Progenitor cell of endocrine pancreas (in vitro differentiated cells): ENCODE results near the gene PCCA. TPM values are rescaled to one million over a fixed set of nuclear protein-coding genes. Genes with fewer than 3 reads are reported as not detected.
A peak's percentile ranks its signal among the peaks of the same experiment; 100 is the strongest.

Source experiments
- DNase-seq: peaks from one replicate; pipeline ENCODE4 v3.0.0; 2021; ENCODE audit warnings: low spot score; ENCODE audit not compliant: unreplicated experiment
- H3K27ac Mint-ChIP-seq: 2 replicates; pipeline ENCODE4 v1.8.0; 2021; ENCODE audit warnings: mild to moderate bottlenecking, moderate library complexity, mixed read lengths
- H3K27me3 Mint-ChIP-seq: 2 replicates; pipeline ENCODE4 v1.8.0; 2021; ENCODE audit warnings: mixed read lengths
- H3K36me3 Mint-ChIP-seq: 2 replicates; pipeline ENCODE4 v1.8.0; 2022; ENCODE audit warnings: mixed read lengths; ENCODE audit not compliant: insufficient read depth
- H3K4me1 Mint-ChIP-seq: 2 replicates; pipeline ENCODE4 v1.8.0; 2021; ENCODE audit warnings: low read depth, mixed read lengths
- H3K4me3 Mint-ChIP-seq: 2 replicates; pipeline ENCODE4 v1.8.0; 2021; ENCODE audit warnings: low read depth, mild to moderate bottlenecking, moderate library complexity, mixed read lengths
- H3K9me3 Mint-ChIP-seq: 2 replicates; pipeline ENCODE4 v1.8.0; 2021; ENCODE audit warnings: low read depth, mixed read lengths
- CTCF ChIP-seq: fragments of 200-600 bp; sonication (generic); IDR thresholded peaks from one replicate; pipeline ENCODE4 v1.5.0; 2021; ENCODE audit warnings: antibody characterized with exemption, mild to moderate bottlenecking; ENCODE audit not compliant: unreplicated experiment
- total RNA-seq: library from RNA; stranded (reverse); gene quantifications from 2 replicates; pipeline ENCODE4 v1.2.1, GENCODE V29; 2021

Gene PCCA
- total RNA-seq, 1 donor from 2014 or later: 48.1 TPM

GRCh38 chr13:100534147-100534843 lies 445.4 kb downstream of the PCCA start:
- TF ChIP-seq CTCF: no peak
- peaks cover 4% of the 10 kb centered on the region for H3K4me1 Mint-ChIP-seq
- peak overlapping the region; percentile 63 for H3K27ac Mint-ChIP-seq
- H3K36me3 Mint-ChIP-seq: peaks cover 22% of the 10 kb centered on the region
- no peak for DNase-seq
- peaks cover 6% of the 10 kb centered on the region for H3K9me3 Mint-ChIP-seq
- H3K4me3 Mint-ChIP-seq: no peak overlapping the region
- H3K27me3 Mint-ChIP-seq: no peaks in the 10 kb centered on the region

DNA sequence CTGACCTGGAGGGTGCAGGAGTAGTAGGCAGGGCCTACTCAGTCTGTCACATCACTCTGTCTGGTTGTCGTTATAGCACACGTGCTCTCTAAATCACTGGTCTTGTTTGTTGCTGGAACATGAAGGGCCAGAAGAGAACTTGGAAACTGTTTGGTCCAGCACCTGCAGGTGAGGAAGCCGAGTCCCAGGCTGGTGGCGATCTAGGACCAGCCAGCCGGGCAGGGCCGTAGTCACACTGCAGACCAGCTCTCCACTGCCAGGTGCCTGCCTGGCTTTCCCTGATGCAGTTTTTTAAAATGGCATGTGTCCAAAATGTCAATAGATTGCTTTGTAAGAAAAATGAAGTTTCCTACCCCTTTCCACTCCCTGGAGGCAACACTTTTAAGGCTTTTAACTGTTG lies 446.0 kb downstream of the PCCA start:
- H3K27ac Mint-ChIP-seq: no peak overlapping the region
- H3K4me3 Mint-ChIP-seq: no peak overlapping the region
- TF ChIP-seq CTCF: no peak

DNA sequence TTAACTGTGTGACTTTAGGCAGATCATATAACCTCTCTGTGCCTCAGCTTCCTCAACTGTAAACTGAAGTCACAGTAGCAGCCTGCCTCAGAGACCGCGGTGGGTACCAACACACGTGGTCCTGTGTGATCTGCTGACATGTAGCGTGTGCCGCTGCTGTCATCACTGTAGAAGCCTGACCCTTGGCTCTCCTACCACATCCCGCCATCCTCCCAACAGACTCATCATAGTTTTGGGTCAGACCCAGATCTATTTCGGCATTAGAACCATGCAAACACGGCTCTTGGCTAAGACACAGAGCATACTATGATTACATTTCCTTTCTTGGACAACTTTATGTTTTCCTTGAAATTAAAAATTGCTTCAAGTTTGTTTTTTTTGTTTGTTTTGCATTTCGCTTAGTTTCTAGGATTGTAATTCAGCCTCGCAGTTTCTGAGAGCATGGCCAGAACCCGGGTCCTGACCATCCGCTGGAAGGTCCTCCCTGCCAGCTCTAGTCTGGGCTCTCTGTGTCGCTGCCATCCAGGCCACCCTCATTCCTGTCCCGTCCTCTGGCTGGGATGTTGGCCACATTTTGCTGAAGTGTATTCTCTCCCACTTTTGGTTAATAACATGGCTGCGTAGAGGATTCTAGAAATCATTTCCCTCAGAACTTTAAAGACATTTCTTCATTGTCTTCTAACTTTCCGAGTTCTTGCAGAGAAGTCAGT lies 446.7 kb downstream of the PCCA start:
- no peak for TF ChIP-seq CTCF
- no peak overlapping the region for H3K4me3 Mint-ChIP-seq
- no peaks in the 10 kb centered on the region for H3K27me3 Mint-ChIP-seq
- no peak overlapping the region for H3K27ac Mint-ChIP-seq
- peaks cover 8% of the 10 kb centered on the region for H3K9me3 Mint-ChIP-seq
- peaks cover 4% of the 10 kb centered on the region for H3K4me1 Mint-ChIP-seq
- DNase-seq: no peak
- H3K36me3 Mint-ChIP-seq: peaks cover 21% of the 10 kb centered on the region

More for the DNA sequence above, 446.0 kb downstream of the PCCA start:
- Mint-ChIP-seq H3K4me1 (peaks cover 4% of the 10 kb centered on the region), H3K36me3 (peaks cover 22% of the 10 kb centered on the region), H3K27me3 (no peaks in the 10 kb centered on the region), H3K9me3 (peaks cover 8% of the 10 kb centered on the region)
- no peak for DNase-seq

DNA sequence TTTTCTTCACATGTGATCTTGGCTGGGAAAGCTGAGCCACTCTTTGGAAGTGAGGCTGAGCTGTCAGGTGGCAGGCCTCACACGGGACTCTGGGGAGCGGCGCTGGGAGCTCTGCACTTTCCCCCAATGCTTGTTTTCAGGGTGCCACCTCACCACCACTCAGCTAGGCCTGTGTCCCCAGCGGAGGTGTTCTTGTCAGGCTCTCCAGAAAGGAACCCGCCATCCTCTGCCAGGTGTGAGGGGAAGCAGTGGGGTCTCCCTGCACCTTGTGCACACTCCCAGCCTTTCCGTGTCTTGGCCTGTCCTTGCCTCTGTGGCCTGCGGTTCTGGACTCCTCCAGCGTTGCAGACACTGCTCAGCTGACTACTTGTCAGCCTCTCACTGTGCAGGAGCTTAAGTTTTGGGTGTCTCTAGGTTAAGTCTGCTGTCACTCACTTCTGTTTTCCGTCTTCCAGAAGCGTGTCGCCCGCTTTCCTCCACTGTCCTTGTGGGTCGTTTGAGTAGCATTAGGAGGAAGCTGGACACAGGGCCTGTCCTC lies 447.8 kb downstream of the PCCA start:
- no peaks in the 10 kb centered on the region for H3K27me3 Mint-ChIP-seq

More for the DNA sequence above, 447.8 kb downstream of the PCCA start:
- TF ChIP-seq CTCF: no peak
- Mint-ChIP-seq H3K4me3 (no peak overlapping the region), H3K4me1 (peaks cover 4% of the 10 kb centered on the region), H3K9me3 (peaks cover 8% of the 10 kb centered on the region), H3K27ac (no peak overlapping the region), H3K36me3 (peaks cover 17% of the 10 kb centered on the region)
- DNase-seq: no peak
